ENCODE measurements around the gene CFAP90.

CFAP90 gene

DNA sequence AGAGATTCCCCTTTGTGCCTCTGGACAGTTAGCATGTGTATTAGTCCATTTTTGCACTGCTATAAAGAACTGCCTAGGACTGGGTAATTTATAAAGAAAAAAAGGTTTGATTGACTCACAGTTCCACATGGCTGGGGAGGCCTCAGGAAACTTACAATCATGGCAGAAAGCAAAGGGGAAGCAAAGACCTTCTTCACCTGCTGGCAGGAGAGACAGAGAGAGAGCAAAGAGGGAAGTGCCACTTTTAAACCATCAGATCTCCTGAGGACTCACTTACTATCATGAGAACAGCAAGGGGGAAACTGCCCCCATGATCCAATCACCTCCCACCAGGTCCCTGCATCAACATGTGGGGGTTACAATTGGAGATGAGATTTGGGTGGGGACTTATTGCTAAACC lies 6.0 kb downstream of the CFAP90 start:
- TF ChIP-seq, protein P1, sequence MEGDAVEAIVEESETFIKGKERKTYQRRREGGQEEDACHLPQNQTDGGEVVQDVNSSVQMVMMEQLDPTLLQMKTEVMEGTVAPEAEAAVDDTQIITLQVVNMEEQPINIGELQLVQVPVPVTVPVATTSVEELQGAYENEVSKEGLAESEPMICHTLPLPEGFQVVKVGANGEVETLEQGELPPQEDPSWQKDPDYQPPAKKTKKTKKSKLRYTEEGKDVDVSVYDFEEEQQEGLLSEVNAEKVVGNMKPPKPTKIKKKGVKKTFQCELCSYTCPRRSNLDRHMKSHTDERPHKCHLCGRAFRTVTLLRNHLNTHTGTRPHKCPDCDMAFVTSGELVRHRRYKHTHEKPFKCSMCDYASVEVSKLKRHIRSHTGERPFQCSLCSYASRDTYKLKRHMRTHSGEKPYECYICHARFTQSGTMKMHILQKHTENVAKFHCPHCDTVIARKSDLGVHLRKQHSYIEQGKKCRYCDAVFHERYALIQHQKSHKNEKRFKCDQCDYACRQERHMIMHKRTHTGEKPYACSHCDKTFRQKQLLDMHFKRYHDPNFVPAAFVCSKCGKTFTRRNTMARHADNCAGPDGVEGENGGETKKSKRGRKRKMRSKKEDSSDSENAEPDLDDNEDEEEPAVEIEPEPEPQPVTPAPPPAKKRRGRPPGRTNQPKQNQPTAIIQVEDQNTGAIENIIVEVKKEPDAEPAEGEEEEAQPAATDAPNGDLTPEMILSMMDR (IDR thresholded peaks at IDR 0.05; ENCODE audit: insufficient read depth, low read length, missing control alignments), result no peak
- ChIA-PET POLR2A (no interaction called here), CTCF (no interaction called here)
- DNase-seq (ENCODE audit: low read depth, low spot score), result no peak
- no peak overlapping the region for H3K4me3 ChIP-seq (ENCODE audit: low read depth, low read length)

DNA sequence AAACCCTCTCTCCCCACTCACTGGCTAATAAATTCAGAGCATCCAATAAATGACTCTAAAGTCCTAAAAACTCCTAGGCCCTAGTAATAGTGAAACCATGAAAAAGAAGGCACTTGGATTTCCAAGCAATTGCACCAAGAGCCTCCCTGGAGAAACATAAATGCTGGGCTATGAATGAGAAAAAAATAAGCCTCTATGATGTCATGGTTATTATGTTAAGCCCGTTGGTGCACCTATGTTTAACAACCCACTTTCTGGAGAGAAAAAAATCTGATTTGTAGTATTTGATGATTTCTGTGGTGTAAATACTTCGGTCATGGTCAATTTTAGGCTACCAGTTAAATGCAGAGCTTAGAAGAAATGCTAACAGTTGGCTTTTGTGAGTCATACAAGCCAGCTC lies 8.4 kb downstream of the CFAP90 start:
- TF ChIP-seq, protein P1 (IDR thresholded peaks at IDR 0.05; ENCODE audit: insufficient read depth, low read length, missing control alignments), result no peak
- DNase-seq (ENCODE audit: low read depth, low spot score), result no peak
- CTCF ChIA-PET, result no interaction called here
- no peak overlapping the region for H3K4me3 ChIP-seq (ENCODE audit: low read depth, low read length)
- POLR2A ChIA-PET, result no interaction called here

DNA sequence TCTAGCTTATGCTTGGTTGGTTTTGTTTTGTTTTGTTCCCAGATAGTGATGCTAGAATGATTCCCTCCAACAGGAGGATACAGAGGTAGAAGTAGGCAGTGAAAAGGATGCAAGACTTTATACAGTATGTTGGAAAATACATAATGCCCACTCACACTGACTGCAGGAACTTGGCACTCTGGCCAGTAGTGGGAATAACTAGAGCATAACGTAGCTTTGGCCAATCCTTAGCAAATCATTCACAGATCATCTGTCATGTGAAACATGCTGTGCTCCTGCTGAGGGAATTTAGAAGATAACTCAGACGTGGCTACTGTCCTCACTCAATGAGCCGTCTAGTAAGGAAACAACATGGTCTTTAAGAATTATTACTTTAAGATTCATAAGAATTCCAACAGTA lies 13.5 kb downstream of the CFAP90 start:
- no peak for DNase-seq (ENCODE audit: low read depth, low spot score)
- ChIA-PET POLR2A (no interaction called here), CTCF (no interaction called here)
- TF ChIP-seq, protein P1 (IDR thresholded peaks at IDR 0.05; ENCODE audit: insufficient read depth, low read length, missing control alignments), result no peak
- no peak overlapping the region for H3K4me3 ChIP-seq (ENCODE audit: low read depth, low read length)

DNA sequence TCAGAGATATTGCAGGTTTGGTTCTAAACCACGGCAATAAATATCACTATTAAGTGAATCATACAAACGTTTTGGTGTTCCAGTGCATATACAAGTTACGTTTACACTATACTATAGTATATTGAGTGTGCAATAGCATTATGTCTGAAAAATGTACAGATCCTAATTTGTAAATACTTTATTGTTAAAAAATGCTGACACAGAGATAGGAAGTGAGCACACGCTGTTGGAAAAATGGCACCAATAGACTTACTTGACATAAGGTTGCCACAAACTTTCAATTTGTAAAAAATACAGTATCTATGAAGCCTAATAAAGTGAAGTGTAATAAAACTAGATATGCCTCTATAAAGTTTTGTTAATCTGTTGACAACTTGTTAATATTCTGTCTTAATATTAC lies 16.0 kb downstream of the CFAP90 start:
- CTCF ChIA-PET, result no interaction called here
- DNase-seq (ENCODE audit: low read depth, low spot score), result no peak
- no peak overlapping the region for H3K4me3 ChIP-seq (ENCODE audit: low read depth, low read length)
- TF ChIP-seq, protein P1 (IDR thresholded peaks at IDR 0.05; ENCODE audit: insufficient read depth, low read length, missing control alignments), result no peak
- POLR2A ChIA-PET, result no interaction called here

DNA sequence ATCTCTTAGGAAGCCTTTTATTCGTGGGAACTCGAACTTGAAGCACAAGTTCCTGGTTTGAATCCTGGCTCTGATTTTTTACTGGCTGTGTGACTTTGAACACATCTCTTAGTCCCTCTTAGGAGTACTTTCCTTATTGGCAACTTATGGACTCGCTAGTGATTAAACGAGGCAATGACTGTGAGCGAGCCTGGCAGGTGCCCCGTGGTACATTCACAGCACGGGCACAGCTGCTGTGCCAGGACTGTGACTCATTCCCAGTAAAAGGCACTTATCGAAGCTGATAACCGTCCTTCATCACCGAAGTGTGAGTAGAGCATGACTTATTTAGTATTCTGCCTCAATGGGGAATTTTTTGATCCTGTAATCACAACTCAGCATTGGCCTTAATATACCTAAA lies 22.7 kb downstream of the CFAP90 start:
- ChIA-PET CTCF (interaction anchor here (0.9 to 1.2 kb wide), 2 partner anchors 11 to 1063 kb away, joined by 3 to 4 read pairs; no protein-coding TSS in a partner anchor), POLR2A (no interaction called here)
- TF ChIP-seq, protein P1 (IDR thresholded peaks at IDR 0.05; ENCODE audit: insufficient read depth, low read length, missing control alignments), result no peak

DNA sequence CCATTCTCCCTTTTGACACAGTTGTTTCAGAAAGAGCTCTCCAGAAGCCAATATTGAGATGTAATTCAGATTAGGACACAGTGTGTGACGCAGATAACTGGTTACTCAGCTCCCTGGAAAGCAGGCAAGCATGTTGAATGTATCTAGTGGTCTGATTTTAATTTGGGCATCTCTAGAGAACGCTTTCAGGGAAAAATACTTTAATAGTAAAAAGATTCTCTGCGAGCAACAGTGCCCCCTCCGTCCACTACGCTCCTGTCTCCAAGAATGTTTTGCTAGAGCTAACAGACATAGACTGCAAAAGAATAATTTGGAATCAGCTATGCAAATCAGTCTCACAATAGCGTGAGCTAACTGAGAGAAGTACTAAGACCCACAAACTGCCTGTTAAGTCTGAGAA lies 23.3 kb downstream of the CFAP90 start:
- TF ChIP-seq, protein P1 (IDR thresholded peaks at IDR 0.05; ENCODE audit: insufficient read depth, low read length, missing control alignments), result no peak
- H3K4me3 ChIP-seq (ENCODE audit: low read depth, low read length), result no peak overlapping the region
- DNase-seq (ENCODE audit: low read depth, low spot score), result no peak
- ChIA-PET CTCF (interaction anchor here (0.9 to 1.2 kb wide), 2 partner anchors 10 to 1063 kb away, joined by 3 to 4 read pairs; no protein-coding TSS in a partner anchor), POLR2A (no interaction called here)

More for the DNA sequence above, 22.7 kb downstream of the CFAP90 start:
- DNase-seq (ENCODE audit: low read depth, low spot score), result no peak
- no peak overlapping the region for H3K4me3 ChIP-seq (ENCODE audit: low read depth, low read length)

All from AG04449 (cell line).